Measurements from ENCODE around the gene NRSN2. TPM values are rescaled to one million over a fixed set of nuclear protein-coding genes. Genes with fewer than 3 reads are reported as not detected.
A peak's percentile ranks its signal among the peaks of the same experiment; 100 is the strongest.

NRSN2 gene
- polyA plus RNA-seq, 1 of the 3 experiments (the other 2 are of a cell fraction): 146 TPM

DNA sequence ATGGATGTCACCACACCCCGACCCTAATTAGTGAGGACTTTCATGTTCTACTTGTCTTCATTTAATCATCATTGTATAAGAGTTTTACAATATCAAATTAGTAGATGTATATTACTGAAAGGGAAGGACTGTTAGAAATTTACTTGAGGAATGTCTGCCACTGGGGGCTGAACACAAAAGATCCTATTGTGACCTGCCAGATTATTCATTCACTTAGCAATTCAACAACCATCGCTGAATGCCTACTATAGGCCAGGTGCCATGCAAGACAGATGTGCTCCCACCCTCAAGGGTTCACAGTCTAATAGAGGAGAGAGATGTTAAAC, 53.2 kb downstream of the NRSN2 start:
- H3K27ac ChIP-seq (ENCODE audit: low read depth in 2 of 2, low read length in 1 of 2): no peak overlapping the region; a peak in 1 of 4 replicates
- no peaks in the 10 kb centered on the region for H3K79me2 ChIP-seq (ENCODE audit: insufficient read depth)
- no peak overlapping the region for H3K4me3 ChIP-seq (ENCODE audit: low read depth in 2 of 2, low read length in 1 of 2)
- H3K36me3 ChIP-seq (replicated peaks in 1 of 2; ENCODE audit: control insufficient read depth in 1 of 2, insufficient read depth in 2 of 2, low read length in 1 of 2): peaks cover 8 to 25% of the 10 kb centered on the region in 2 experiments
- ChIA-PET CTCF (interaction anchor here (2.5 kb wide), 1 partner anchor 31 kb away, joined by 11 read pairs; no protein-coding TSS in a partner anchor), POLR2A (no interaction called here)
- WGBS (ENCODE audit: low lambda C conversion rate): 50% methylated on average over 2 of the region's 2 CpGs
- H3K9me2 ChIP-seq: no peaks in the 10 kb centered on the region
- no peaks in the 10 kb centered on the region for H3F3A ChIP-seq (replicated peaks; ENCODE audit: insufficient read depth)
- DNase-seq: no peak
- H2AFZ ChIP-seq (ENCODE audit: low read depth): no peak overlapping the region
- TF ChIP-seq CHD2 (IDR thresholded peaks at IDR 0.05; ENCODE audit: low read length, partially characterized antibody) (peak; percentile 16), SMC3 (IDR thresholded peaks at IDR 0.05; ENCODE audit: low read depth, low read length) (no peak)
- H3K9me3 ChIP-seq: no peaks in the 10 kb centered on the region
- peaks cover 0 to 8% of the 10 kb centered on the region in 2 experiments; a peak in 1 of 4 replicates for H3K4me1 ChIP-seq (ENCODE audit: control insufficient read depth in 1 of 2, insufficient read depth in 2 of 2, low read depth in 1 of 2, low read length in 1 of 2)
- H3K4me2 ChIP-seq: no peak overlapping the region
- no peaks in the 10 kb centered on the region for H4K20me1 ChIP-seq (ENCODE audit: insufficient read depth)
- H3K9ac ChIP-seq: no peak overlapping the region
- no peaks in the 10 kb centered on the region for H3K27me3 ChIP-seq (ENCODE audit: insufficient read depth)

DNA sequence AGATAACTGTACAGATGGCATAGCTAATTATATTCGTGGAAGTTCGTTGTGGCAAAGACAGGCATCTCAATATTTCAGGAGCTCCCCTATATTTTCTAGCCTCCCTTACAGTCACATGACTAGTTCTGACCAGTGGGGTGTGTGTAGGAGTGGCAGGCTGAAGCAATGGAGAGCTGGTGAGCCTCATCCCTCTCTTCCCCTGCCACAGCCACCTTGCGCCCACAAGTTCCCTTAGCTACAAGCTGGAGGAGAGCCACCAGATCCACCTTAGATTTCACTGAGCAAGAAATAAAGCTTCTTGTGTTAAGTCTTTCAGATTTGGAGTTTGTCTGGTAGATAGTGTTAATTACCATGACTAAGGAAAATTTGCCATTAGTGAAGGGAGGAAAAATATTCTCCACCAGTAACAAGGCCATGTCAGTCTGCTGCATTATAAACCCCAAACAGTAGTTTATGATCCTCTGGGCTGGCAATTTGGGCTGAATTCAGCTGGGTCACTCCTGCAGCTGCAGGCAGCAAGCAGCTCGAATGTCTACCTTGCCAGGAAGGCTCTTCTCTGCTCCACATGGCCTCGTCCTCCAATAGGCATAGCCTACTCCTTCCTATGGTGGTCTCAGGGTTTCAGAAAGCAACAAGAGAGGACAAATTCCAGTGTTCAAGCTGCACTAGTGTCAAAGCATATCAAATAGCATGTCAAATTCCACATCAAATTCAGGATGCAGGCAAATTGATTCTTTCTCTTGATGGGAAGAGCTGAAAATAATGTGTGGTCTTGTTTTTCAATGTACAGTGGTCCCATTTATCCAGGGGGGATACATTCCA, 53.8 kb downstream of the NRSN2 start:
- H3K9ac ChIP-seq: no peak overlapping the region
- H3K4me1 ChIP-seq (ENCODE audit: control insufficient read depth in 1 of 2, insufficient read depth in 2 of 2, low read depth in 1 of 2, low read length in 1 of 2): peaks cover 0 to 8% of the 10 kb centered on the region in 2 experiments; a peak in 1 of 4 replicates
- WGBS (ENCODE audit: low lambda C conversion rate): 63% methylated on average over 5 of the region's 5 CpGs
- H3K4me2 ChIP-seq: no peak overlapping the region
- peak; percentile 53 for DNase-seq
- H3K27ac ChIP-seq (ENCODE audit: low read depth in 2 of 2, low read length in 1 of 2): peak overlapping the region in 1 of 2 experiments; percentile 6; a peak in 1 of 4 replicates
- no peaks in the 10 kb centered on the region for H3K9me3 ChIP-seq
- H2AFZ ChIP-seq (ENCODE audit: low read depth): no peak overlapping the region
- no peaks in the 10 kb centered on the region for H3K9me2 ChIP-seq
- no peaks in the 10 kb centered on the region for H3K27me3 ChIP-seq (ENCODE audit: insufficient read depth)
- POLR2A ChIA-PET: no interaction called here
- peaks cover 8 to 22% of the 10 kb centered on the region in 2 experiments for H3K36me3 ChIP-seq (replicated peaks in 1 of 2; ENCODE audit: control insufficient read depth in 1 of 2, insufficient read depth in 2 of 2, low read length in 1 of 2)
- H3K79me2 ChIP-seq (ENCODE audit: insufficient read depth): no peaks in the 10 kb centered on the region
- CTCF ChIA-PET: interaction anchor here (2.5 kb wide), 1 partner anchor 31 kb away, joined by 11 read pairs; no protein-coding TSS in a partner anchor
- H3F3A ChIP-seq (replicated peaks; ENCODE audit: insufficient read depth): no peaks in the 10 kb centered on the region
- no peaks in the 10 kb centered on the region for H4K20me1 ChIP-seq (ENCODE audit: insufficient read depth)
- TF ChIP-seq, protein P1, sequence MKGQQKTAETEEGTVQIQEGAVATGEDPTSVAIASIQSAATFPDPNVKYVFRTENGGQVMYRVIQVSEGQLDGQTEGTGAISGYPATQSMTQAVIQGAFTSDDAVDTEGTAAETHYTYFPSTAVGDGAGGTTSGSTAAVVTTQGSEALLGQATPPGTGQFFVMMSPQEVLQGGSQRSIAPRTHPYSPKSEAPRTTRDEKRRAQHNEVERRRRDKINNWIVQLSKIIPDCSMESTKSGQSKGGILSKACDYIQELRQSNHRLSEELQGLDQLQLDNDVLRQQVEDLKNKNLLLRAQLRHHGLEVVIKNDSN (IDR thresholded peaks at IDR 0.05; ENCODE audit: borderline replicate concordance, low read depth): peak; percentile 62; the same call in 1 of the 2 replicates
- TF ChIP-seq GATA2 (CRISPR knock-in tag; IDR thresholded peaks at IDR 0.05) (0 out of 2 replicates have a peak, but pooled peaks have one; percentile 12), MXI1 (IDR thresholded peaks at IDR 0.05; ENCODE audit: low read depth, low read length) (no peak)
- no peak overlapping the region for H3K4me3 ChIP-seq (ENCODE audit: low read depth in 2 of 2, low read length in 1 of 2)

DNA sequence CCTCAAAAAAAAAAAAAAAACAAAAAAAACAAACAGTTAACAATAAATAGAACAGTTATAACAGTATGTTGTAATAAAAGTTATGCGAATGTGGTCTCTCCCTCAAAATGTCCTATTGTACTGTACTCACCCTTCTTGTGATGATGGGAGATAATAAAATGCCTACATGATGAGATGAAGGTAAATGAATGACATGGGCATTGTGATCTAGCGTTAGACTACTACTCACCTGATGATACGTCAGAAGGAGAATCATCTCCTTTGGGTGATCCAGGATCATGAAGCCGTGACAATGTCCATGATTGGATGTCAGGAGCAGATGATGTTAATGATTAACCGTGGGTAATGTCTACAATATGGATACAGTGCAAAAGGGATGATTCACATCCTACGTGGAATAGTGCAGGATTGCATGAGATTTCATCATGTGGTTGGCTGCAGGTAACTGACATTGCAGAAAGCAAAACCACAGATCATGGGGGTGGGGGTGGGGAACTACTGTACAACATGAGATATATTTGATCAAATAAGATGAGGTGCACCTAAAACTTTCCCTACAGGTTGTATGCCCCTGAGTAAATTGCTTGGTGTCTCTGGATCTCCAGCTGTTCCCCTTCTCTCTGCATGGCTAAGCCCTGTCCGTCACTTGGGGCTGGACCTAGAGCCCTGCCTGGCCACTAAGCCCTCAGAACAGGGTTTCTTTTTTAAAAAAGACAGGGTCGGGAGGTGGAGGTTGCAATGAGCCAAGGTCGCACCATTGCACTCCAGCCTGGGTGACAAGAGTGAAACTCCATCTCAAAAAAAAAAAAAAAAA, 55.0 kb downstream of the NRSN2 start:
- ChIA-PET CTCF (interaction anchor here (1.8 to 2.5 kb wide), 2 partner anchors 29 to 337 kb away, joined by 7 to 11 read pairs; no protein-coding TSS in a partner anchor), POLR2A (no interaction called here)
- Histone ChIP-seq H3K79me2 (ENCODE audit: insufficient read depth) (no peaks in the 10 kb centered on the region), H3K9ac (no peak overlapping the region), H3K4me3 (ENCODE audit: low read depth in 2 of 2, low read length in 1 of 2) (no peak overlapping the region), H3K9me3 (no peaks in the 10 kb centered on the region), H3K27ac (ENCODE audit: low read depth in 2 of 2, low read length in 1 of 2) (no peak overlapping the region), H2AFZ (ENCODE audit: low read depth) (no peak overlapping the region), H3K4me1 (ENCODE audit: control insufficient read depth in 1 of 2, insufficient read depth in 2 of 2, low read depth in 1 of 2, low read length in 1 of 2) (peaks cover 0 to 10% of the 10 kb centered on the region in 2 experiments; a peak in 2 of 4 replicates), H4K20me1 (ENCODE audit: insufficient read depth) (no peaks in the 10 kb centered on the region), H3K9me2 (no peaks in the 10 kb centered on the region), H3F3A (replicated peaks; ENCODE audit: insufficient read depth) (peaks cover 2% of the 10 kb centered on the region), H3K27me3 (ENCODE audit: insufficient read depth) (no peaks in the 10 kb centered on the region), H3K4me2 (no peak overlapping the region), H3K36me3 (replicated peaks in 1 of 2; ENCODE audit: control insufficient read depth in 1 of 2, insufficient read depth in 2 of 2, low read length in 1 of 2) (peaks cover 8 to 11% of the 10 kb centered on the region in 2 experiments)
- no peak for TF ChIP-seq TCF12 (IDR thresholded peaks at IDR 0.05)
- no peak for TF ChIP-seq CHD2 (IDR thresholded peaks at IDR 0.05; ENCODE audit: low read length, partially characterized antibody)
- TF ChIP-seq, protein P2, sequence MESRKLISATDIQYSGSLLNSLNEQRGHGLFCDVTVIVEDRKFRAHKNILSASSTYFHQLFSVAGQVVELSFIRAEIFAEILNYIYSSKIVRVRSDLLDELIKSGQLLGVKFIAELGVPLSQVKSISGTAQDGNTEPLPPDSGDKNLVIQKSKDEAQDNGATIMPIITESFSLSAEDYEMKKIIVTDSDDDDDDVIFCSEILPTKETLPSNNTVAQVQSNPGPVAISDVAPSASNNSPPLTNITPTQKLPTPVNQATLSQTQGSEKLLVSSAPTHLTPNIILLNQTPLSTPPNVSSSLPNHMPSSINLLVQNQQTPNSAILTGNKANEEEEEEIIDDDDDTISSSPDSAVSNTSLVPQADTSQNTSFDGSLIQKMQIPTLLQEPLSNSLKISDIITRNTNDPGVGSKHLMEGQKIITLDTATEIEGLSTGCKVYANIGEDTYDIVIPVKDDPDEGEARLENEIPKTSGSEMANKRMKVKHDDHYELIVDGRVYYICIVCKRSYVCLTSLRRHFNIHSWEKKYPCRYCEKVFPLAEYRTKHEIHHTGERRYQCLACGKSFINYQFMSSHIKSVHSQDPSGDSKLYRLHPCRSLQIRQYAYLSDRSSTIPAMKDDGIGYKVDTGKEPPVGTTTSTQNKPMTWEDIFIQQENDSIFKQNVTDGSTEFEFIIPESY (IDR thresholded peaks at IDR 0.05; ENCODE audit: borderline replicate concordance, low read depth): no peak
- 66% methylated on average over 9 of the region's 9 CpGs for WGBS (ENCODE audit: low lambda C conversion rate)
- DNase-seq: no peak
